Measurements from ENCODE around the gene IGSF5. TPM values are rescaled to one million over a fixed set of nuclear protein-coding genes. Genes with fewer than 3 reads are reported as not detected.

IGSF5 gene
- total RNA-seq, 1 donor from 2014 or later = 0.64 TPM

DNA sequence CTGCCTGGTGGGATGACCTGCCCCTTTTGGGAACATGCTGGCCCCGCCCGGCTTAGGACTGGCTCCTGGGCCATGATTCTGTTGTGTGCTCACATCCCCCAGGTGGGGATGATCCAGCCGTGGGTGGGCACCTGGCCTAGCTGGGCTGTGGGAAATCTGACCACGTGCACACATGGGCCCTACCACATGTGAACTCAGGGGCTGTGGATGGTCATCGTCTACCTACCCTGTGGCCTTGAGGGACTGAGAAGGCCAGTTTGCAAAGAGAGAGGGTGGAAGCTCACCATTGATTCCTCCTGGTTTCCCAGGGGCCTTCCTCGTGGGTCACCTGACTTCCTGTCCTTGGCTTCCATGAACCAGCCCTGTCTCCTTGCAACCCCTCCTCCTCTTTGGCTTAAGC is 102.9 kb downstream of the IGSF5 start:
- H3K36me3 Mint-ChIP-seq (ENCODE audit: low read depth, unreplicated experiment) = peaks cover 3% of the 10 kb centered on the region
- no peak for DNase-seq (ENCODE audit: low read depth)

GRCh38 chr21:39849014-39849655 is 104.2 kb downstream of the IGSF5 start:
- Histone ChIP-seq H3K9me3 (ENCODE audit: insufficient read depth, low read depth, low read length) (no peaks in the 10 kb centered on the region), H2AFZ (ENCODE audit: low read depth, low read length) (peak overlapping the region; percentile 17), H3K4me1 (ENCODE audit: insufficient read depth, low read length) (peaks cover 31% of the 10 kb centered on the region), H3K9ac (ENCODE audit: low read length) (no peak overlapping the region), H3K4me3 (ENCODE audit: insufficient read depth, low read depth, low read length) (no peak overlapping the region), H4K20me1 (ENCODE audit: insufficient read depth, low read length) (no peaks in the 10 kb centered on the region), H3K27me3 (ENCODE audit: insufficient read depth, low read length) (no peaks in the 10 kb centered on the region), H3K27ac (ENCODE audit: low read depth, low read length) (peak overlapping the region; percentile 4), H3K36me3 (ENCODE audit: insufficient read depth, low read length) (no peaks in the 10 kb centered on the region), H3K4me2 (ENCODE audit: low read length) (peak overlapping the region; percentile 64), H3K79me2 (ENCODE audit: insufficient read depth, low read length) (no peaks in the 10 kb centered on the region)
- Mint-ChIP-seq H3K36me3 (ENCODE audit: low read depth, unreplicated experiment) (peaks cover 2% of the 10 kb centered on the region), H3K4me1 (ENCODE audit: low read depth, unreplicated experiment) (peaks cover 17% of the 10 kb centered on the region), H3K9me3 (ENCODE audit: unreplicated experiment) (peaks cover 5% of the 10 kb centered on the region), H3K27ac (ENCODE audit: unreplicated experiment) (no peak overlapping the region), H3K4me3 (ENCODE audit: unreplicated experiment) (no peak overlapping the region), H3K27me3 (ENCODE audit: low read depth, unreplicated experiment) (peaks cover 12% of the 10 kb centered on the region)
- DNase-seq (ENCODE audit: low read depth) (peak; percentile 74), FAIRE-seq (no peak)
- TF ChIP-seq, protein P1, sequence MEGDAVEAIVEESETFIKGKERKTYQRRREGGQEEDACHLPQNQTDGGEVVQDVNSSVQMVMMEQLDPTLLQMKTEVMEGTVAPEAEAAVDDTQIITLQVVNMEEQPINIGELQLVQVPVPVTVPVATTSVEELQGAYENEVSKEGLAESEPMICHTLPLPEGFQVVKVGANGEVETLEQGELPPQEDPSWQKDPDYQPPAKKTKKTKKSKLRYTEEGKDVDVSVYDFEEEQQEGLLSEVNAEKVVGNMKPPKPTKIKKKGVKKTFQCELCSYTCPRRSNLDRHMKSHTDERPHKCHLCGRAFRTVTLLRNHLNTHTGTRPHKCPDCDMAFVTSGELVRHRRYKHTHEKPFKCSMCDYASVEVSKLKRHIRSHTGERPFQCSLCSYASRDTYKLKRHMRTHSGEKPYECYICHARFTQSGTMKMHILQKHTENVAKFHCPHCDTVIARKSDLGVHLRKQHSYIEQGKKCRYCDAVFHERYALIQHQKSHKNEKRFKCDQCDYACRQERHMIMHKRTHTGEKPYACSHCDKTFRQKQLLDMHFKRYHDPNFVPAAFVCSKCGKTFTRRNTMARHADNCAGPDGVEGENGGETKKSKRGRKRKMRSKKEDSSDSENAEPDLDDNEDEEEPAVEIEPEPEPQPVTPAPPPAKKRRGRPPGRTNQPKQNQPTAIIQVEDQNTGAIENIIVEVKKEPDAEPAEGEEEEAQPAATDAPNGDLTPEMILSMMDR (IDR thresholded peaks at IDR 0.05; ENCODE audit: insufficient read depth, low read depth, low read length) = no peak
- TF ChIP-seq EZH2 (IDR thresholded peaks at IDR 0.05; ENCODE audit: insufficient read depth, low read length) = no peak

More for the DNA sequence above, 102.9 kb downstream of the IGSF5 start:
- H3K27me3 ChIP-seq (ENCODE audit: insufficient read depth, low read length) = no peaks in the 10 kb centered on the region
- H3K9me3 ChIP-seq (ENCODE audit: insufficient read depth, low read depth, low read length) = no peaks in the 10 kb centered on the region
- peaks cover 31% of the 10 kb centered on the region for H3K4me1 ChIP-seq (ENCODE audit: insufficient read depth, low read length)
- H4K20me1 ChIP-seq (ENCODE audit: insufficient read depth, low read length) = no peaks in the 10 kb centered on the region
- peaks cover 17% of the 10 kb centered on the region for H3K4me1 Mint-ChIP-seq (ENCODE audit: low read depth, unreplicated experiment)
- H3K27ac Mint-ChIP-seq (ENCODE audit: unreplicated experiment) = no peak overlapping the region
- peaks cover 7% of the 10 kb centered on the region for H3K9me3 Mint-ChIP-seq (ENCODE audit: unreplicated experiment)
- no peak overlapping the region for H3K27ac ChIP-seq (ENCODE audit: low read depth, low read length)
- FAIRE-seq = no peak
- no peaks in the 10 kb centered on the region for H3K79me2 ChIP-seq (ENCODE audit: insufficient read depth, low read length)
- H3K4me3 Mint-ChIP-seq (ENCODE audit: unreplicated experiment) = no peak overlapping the region
- TF ChIP-seq, protein P1 (IDR thresholded peaks at IDR 0.05; ENCODE audit: insufficient read depth, low read depth, low read length) = no peak
- no peak for TF ChIP-seq EZH2 (IDR thresholded peaks at IDR 0.05; ENCODE audit: insufficient read depth, low read length)
- no peak overlapping the region for H2AFZ ChIP-seq (ENCODE audit: low read depth, low read length)
- H3K9ac ChIP-seq (ENCODE audit: low read length) = no peak overlapping the region
- peaks cover 6% of the 10 kb centered on the region for H3K27me3 Mint-ChIP-seq (ENCODE audit: low read depth, unreplicated experiment)
- no peak overlapping the region for H3K4me2 ChIP-seq (ENCODE audit: low read length)
- H3K36me3 ChIP-seq (ENCODE audit: insufficient read depth, low read length) = no peaks in the 10 kb centered on the region
- no peak overlapping the region for H3K4me3 ChIP-seq (ENCODE audit: insufficient read depth, low read depth, low read length)

- Histone ChIP-seq H3K9me3 (ENCODE audit: insufficient read depth, low read depth, low read length) (no peaks in the 10 kb centered on the region), H3K4me3 (ENCODE audit: insufficient read depth, low read depth, low read length) (no peak overlapping the region), H2AFZ (ENCODE audit: low read depth, low read length) (no peak overlapping the region), H3K9ac (ENCODE audit: low read length) (no peak overlapping the region), H3K79me2 (ENCODE audit: insufficient read depth, low read length) (no peaks in the 10 kb centered on the region), H3K4me2 (ENCODE audit: low read length) (no peak overlapping the region), H3K27me3 (ENCODE audit: insufficient read depth, low read length) (no peaks in the 10 kb centered on the region), H3K4me1 (ENCODE audit: insufficient read depth, low read length) (peaks cover 25% of the 10 kb centered on the region), H3K36me3 (ENCODE audit: insufficient read depth, low read length) (no peaks in the 10 kb centered on the region), H3K27ac (ENCODE audit: low read depth, low read length) (no peak overlapping the region), H4K20me1 (ENCODE audit: insufficient read depth, low read length) (no peaks in the 10 kb centered on the region)
- H3K4me3 Mint-ChIP-seq (ENCODE audit: unreplicated experiment) = no peak overlapping the region
- no peak overlapping the region for H3K27ac Mint-ChIP-seq (ENCODE audit: unreplicated experiment)
- H3K4me1 Mint-ChIP-seq (ENCODE audit: low read depth, unreplicated experiment) = peaks cover 12% of the 10 kb centered on the region
- peaks cover 12% of the 10 kb centered on the region for H3K27me3 Mint-ChIP-seq (ENCODE audit: low read depth, unreplicated experiment)
- DNase-seq (ENCODE audit: low read depth) (no peak), FAIRE-seq (no peak)
- H3K9me3 Mint-ChIP-seq (ENCODE audit: unreplicated experiment) = peaks cover 5% of the 10 kb centered on the region
- TF ChIP-seq EZH2 (IDR thresholded peaks at IDR 0.05; ENCODE audit: insufficient read depth, low read length) = no peak
- TF ChIP-seq, protein P1 (IDR thresholded peaks at IDR 0.05; ENCODE audit: insufficient read depth, low read depth, low read length) = no peak
- no peaks in the 10 kb centered on the region for H3K36me3 Mint-ChIP-seq (ENCODE audit: low read depth, unreplicated experiment)
These were observed 105.3 kb downstream of the IGSF5 start for GRCh38 chr21:39850333-39850732.
